Endothelial cell of umbilical vein (primary cell): ENCODE measurements around the gene KRT6C. TPM values are rescaled to one million over a fixed set of nuclear protein-coding genes. Genes with fewer than 3 reads are reported as not detected.

ENCODE experiments used
- BruUV-seq: library from RNA; stranded (reverse); fragments of 400-500 nt; replicated peaks from 2 replicates; lab custom pipeline; 2021; lab: Mats Ljungman, UMichigan
- CTCF ChIA-PET: fragments of 300-600, 350-600 bp; sonication (Branson Sonifier 250); formaldehyde crosslinking; loops from one replicate; lab custom pipeline; 2021; ENCODE audit warnings: antibody characterized with exemption, inconsistent platforms; lab: Charles Lee
- POLR2A ChIA-PET: fragments of 300-600, 350-600 bp; sonication (Branson Sonifier 250); formaldehyde crosslinking; loops from one replicate; lab custom pipeline; 2021; ENCODE audit warnings: antibody characterized with exemption, inconsistent platforms; lab: Charles Lee
- DNase-seq: peaks from one replicate; pipeline ENCODE4 v3.0.0-alpha.2; 2011; ENCODE audit warnings: low read depth, low spot score
- FAIRE-seq: peaks from 2 replicates; lab custom pipeline; 2011; peaks lifted over from hg19 to GRCh38; lab: Jason Lieb, UNC
- H2AFZ ChIP-seq: 2 replicates; pipeline ENCODE4 v1.6.0; 2012; ENCODE audit warnings: low read depth, low read length, control low read depth, inconsistent platforms
- H3K27ac ChIP-seq: 2 replicates; pipeline ENCODE4 v1.5.1; 2011; ENCODE audit warnings: low read depth, mild to moderate bottlenecking, control low read depth, low read length, moderate library complexity; ENCODE audit not compliant: insufficient read depth
- H3K27me3 ChIP-seq, 2 experiments: 2 replicates each; pipeline versions ENCODE4 v1.6.0 to v1.6.1; 2011; ENCODE audit warnings: low read length in 2 of 2, mixed read lengths in 1 of 2; ENCODE audit not compliant: control insufficient read depth in 2 of 2, insufficient read depth in 2 of 2
- H3K36me3 ChIP-seq, 2 experiments: 2 replicates in 1 of 2; 3 replicates in 1 of 2; pipeline ENCODE4 v1.5.1; 2011; ENCODE audit warnings: low read length in 2 of 2, mild to moderate bottlenecking in 1 of 2, moderate library complexity in 1 of 2; ENCODE audit not compliant: control insufficient read depth in 2 of 2, insufficient read depth in 2 of 2; ENCODE audit errors: extremely low read depth in 1 of 2
- H3K4me1 ChIP-seq: 3 replicates; pipeline ENCODE4 v1.5.1; 2011; ENCODE audit warnings: mild to moderate bottlenecking, low read length; ENCODE audit not compliant: control insufficient read depth, insufficient read depth; ENCODE audit errors: extremely low read depth
- H3K4me2 ChIP-seq: 2 replicates; pipeline ENCODE4 v1.6.1; 2011; ENCODE audit warnings: low read length, control low read depth, mixed read lengths; ENCODE audit not compliant: insufficient read depth
- H3K4me3 ChIP-seq, 3 experiments: fragments of 200-600 bp in 1 of 3; sonication (generic), shearing (Covaris generic) in 1 of 3; replicated peaks in 1 of 3; 2 replicates each; pipeline ENCODE4 v1.5.1; 2011 to 2016; ENCODE audit warnings: control low read depth in 3 of 3, low read length in 3 of 3, mild to moderate bottlenecking in 2 of 3, inconsistent platforms in 1 of 3, low read depth in 1 of 3, moderate library complexity in 1 of 3; ENCODE audit not compliant: insufficient read depth in 1 of 3
- H3K79me2 ChIP-seq: 2 replicates; pipeline ENCODE4 v1.6.0; 2012; ENCODE audit warnings: low read length, inconsistent platforms; ENCODE audit not compliant: control insufficient read depth, insufficient read depth
- H3K9ac ChIP-seq: replicated peaks from 2 replicates; pipeline ENCODE3; 2011; ENCODE audit warnings: low read length, control low read depth; ENCODE audit not compliant: insufficient read depth; ENCODE audit errors: extremely low read depth
- H3K9me1 ChIP-seq: replicated peaks from 3 replicates; pipeline ENCODE4 v1.6.0; 2011; ENCODE audit warnings: mild to moderate bottlenecking, low read length; ENCODE audit not compliant: control insufficient read depth, insufficient read depth; ENCODE audit errors: extremely low read depth
- H3K9me3 ChIP-seq: replicated peaks from 2 replicates; pipeline ENCODE4 v1.5.1; 2012; ENCODE audit warnings: low read length, inconsistent platforms; ENCODE audit not compliant: control insufficient read depth, insufficient read depth
- H4K20me1 ChIP-seq: replicated peaks from 2 replicates; pipeline ENCODE3; 2011; ENCODE audit warnings: mild to moderate bottlenecking, low read length; ENCODE audit not compliant: control insufficient read depth, insufficient read depth; ENCODE audit errors: extremely low read depth
- CTCF ChIP-seq, 2 donors: IDR thresholded peaks; 1 replicate in 1 of 2; 2 replicates in 1 of 2; pipeline ENCODE4 v1.5.1; 2011; ENCODE audit warnings: low read length in 2 of 2, mild to moderate bottlenecking in 2 of 2, moderate library complexity in 2 of 2, control low read depth in 1 of 2, inconsistent platforms in 1 of 2, low read depth in 1 of 2; ENCODE audit not compliant: insufficient read depth in 1 of 2; ENCODE audit errors: extremely low read depth in 1 of 2
- EZH2 ChIP-seq: IDR thresholded peaks from 2 replicates; pipeline ENCODE4 v1.6.1; 2012; ENCODE audit warnings: borderline replicate concordance, low read depth, mild to moderate bottlenecking, moderate library complexity, low read length, inconsistent platforms; ENCODE audit not compliant: severe bottlenecking
- FOS ChIP-seq: IDR thresholded peaks from 2 replicates; pipeline ENCODE4 v1.6.1; 2011; ENCODE audit warnings: mild to moderate bottlenecking, low read length, moderate library complexity, borderline replicate concordance; ENCODE audit not compliant: insufficient read depth
- GATA2 ChIP-seq: IDR thresholded peaks from 2 replicates; pipeline ENCODE4 v1.7.0; 2011; ENCODE audit warnings: low read depth, mild to moderate bottlenecking, moderate library complexity, mixed read lengths, low read length; ENCODE audit not compliant: insufficient read length, insufficient read depth
- JUN ChIP-seq: IDR thresholded peaks from 2 replicates; pipeline ENCODE4 v1.6.1; 2011; ENCODE audit warnings: borderline replicate concordance, low read depth; ENCODE audit not compliant: insufficient read length, insufficient read depth
- MAX ChIP-seq: IDR thresholded peaks from 2 replicates; pipeline ENCODE4 v1.6.1; 2011; ENCODE audit not compliant: insufficient read depth, insufficient read length
- MYC ChIP-seq: IDR thresholded peaks from one replicate; pipeline ENCODE4 v1.6.1; 2011; ENCODE audit warnings: mild to moderate bottlenecking, low read depth, low read length
- POLR2A ChIP-seq: IDR thresholded peaks from 2 replicates; pipeline ENCODE4 v1.6.1; 2012; ENCODE audit warnings: low read depth, mild to moderate bottlenecking, control low read depth, low read length
- POLR2AphosphoS5 ChIP-seq: IDR thresholded peaks from 2 replicates; pipeline ENCODE4 v1.6.1; 2012; ENCODE audit warnings: low read depth, mild to moderate bottlenecking, control low read depth, low read length, moderate library complexity; ENCODE audit not compliant: insufficient read depth
- dilution Hi-C: fragments of 300-500 bp; cut with MboI; formaldehyde crosslinking; loops from one replicate; pipeline ENCODE4 v1.15.0; 2019; ENCODE audit warnings: low sequenced_read_pairs; ENCODE audit not compliant: extremely low pct_ligation_motif_present
- intact Hi-C: fragments of 100-400 bp; cut with micrococcal nuclease; formaldehyde crosslinking; loops from one replicate; pipeline ENCODE4 v1.10.0; 2022
- polyA plus RNA-seq, 4 experiments: library from polyadenylated mRNA; depleted of rRNA in 3 of 4; stranded (reverse) in 3 of 4; unstranded in 1 of 4; fragments of >200 nt; gene quantifications; 2 replicates each; pipeline versions ENCODE4 v1.2.1 to v1.2.3, GENCODE V29; 2011 to 2012; ENCODE audit warnings: missing spikeins in 1 of 4
- total RNA-seq: library from RNA; stranded (reverse); gene quantifications from 2 replicates; pipeline ENCODE4 v1.2.3, GENCODE V29; 2021

KRT6C gene
- total and polyA plus RNA-seq, 2 donors (not counting 3 experiments of a cell fraction or from before 2014, with no cell fraction given) = not detected

GRCh38 chr12:52432559-52433207 lies 40.9 kb downstream of the KRT6C start:
- Histone ChIP-seq H3K4me2 (no peak overlapping the region), H2AFZ (no peak overlapping the region), H3K27me3 (no peaks in the 10 kb centered on the region), H3K9ac (no peak overlapping the region), H3K4me3 (no peak overlapping the region), H3K4me1 (no peaks in the 10 kb centered on the region), H3K79me2 (no peaks in the 10 kb centered on the region), H4K20me1 (no peaks in the 10 kb centered on the region), H3K9me1 (no peaks in the 10 kb centered on the region), H3K9me3 (no peaks in the 10 kb centered on the region), H3K36me3 (no peaks in the 10 kb centered on the region), H3K27ac (no peak overlapping the region)
- TF ChIP-seq FOS = no peak
- TF ChIP-seq GATA2 = no peak
- TF ChIP-seq MYC = no peak
- TF ChIP-seq POLR2A = no peak
- TF ChIP-seq CTCF (IDR thresholded peaks at IDR 0.05; ENCODE audit: extremely low read depth in 1 of 2, insufficient read depth in 1 of 2, low read depth in 1 of 2, low read length in 2 of 2) = no peak
- no peak for TF ChIP-seq POLR2AphosphoS5
- no peak for TF ChIP-seq MAX
- no peak for TF ChIP-seq EZH2
- TF ChIP-seq JUN = no peak
- dilution Hi-C loops = no loop called here
- DNase-seq = no peak
- no peak for FAIRE-seq
- POLR2A ChIA-PET = no interaction called here
- BruUV-seq = no TSS peak
- CTCF ChIA-PET = no interaction called here
- intact Hi-C loops = no loop called here
